HG02571 (cell line): ENCODE results near the gene SYNPO2.
"Not testable (repeated sequence)": the region's sequence is repeated elsewhere in the genome, so short reads cannot be mapped to it uniquely, and the experiment has no call there.

Experiments used
- ATAC-seq: cut with Tn5 transposase; IDR thresholded peaks from one replicate; pipeline ENCODE4 v1.9.1; 2021; ENCODE audit warnings: mild to moderate bottlenecking, moderate library complexity; ENCODE audit not compliant: unreplicated experiment

The SYNPO2 gene

DNA sequence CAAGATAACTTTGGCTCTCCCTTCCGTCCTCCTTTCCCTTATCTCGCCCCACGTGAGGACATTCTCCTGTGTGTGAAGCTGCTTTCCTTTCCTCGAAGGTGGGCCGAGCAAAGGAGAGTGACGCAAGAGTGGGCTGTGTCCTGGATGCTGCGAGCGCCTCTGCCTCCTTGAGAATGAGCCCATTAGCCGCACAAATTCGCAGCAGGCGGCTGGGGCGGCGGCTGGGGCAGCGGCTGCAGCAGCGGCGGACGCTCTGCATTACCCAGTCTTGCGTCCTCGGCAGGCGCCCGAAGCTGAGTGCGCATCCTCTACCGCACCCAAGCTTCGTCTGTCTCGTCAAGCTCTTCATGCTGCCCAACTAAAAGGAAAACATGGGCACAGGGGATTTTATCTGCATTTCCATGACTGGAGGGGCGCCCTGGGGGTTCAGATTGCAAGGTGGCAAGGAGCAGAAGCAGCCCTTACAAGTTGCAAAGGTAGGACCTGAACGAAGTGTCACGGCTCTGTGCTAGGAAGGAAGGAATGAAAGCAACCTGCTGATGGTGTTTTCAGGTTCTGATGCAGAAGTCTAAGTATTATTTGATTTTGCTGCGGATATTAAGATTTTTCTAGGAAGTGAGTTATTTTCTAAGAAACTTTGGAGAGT lies at the start of gene SYNPO2:
Gene SYNPO2 (plus strand): TSS at position 189 of the 646 bp plus-strand sequence. CDS start 183 bp downstream, at position 372.
- peak; percentile 77 for ATAC-seq

GRCh38 chr4:118839221-118839927 lies 49.3 kb upstream of the SYNPO2 start:
- no peak for ATAC-seq

GRCh38 chr4:118842055-118842454 lies 46.6 kb upstream of the SYNPO2 start:
- ATAC-seq: no peak

DNA sequence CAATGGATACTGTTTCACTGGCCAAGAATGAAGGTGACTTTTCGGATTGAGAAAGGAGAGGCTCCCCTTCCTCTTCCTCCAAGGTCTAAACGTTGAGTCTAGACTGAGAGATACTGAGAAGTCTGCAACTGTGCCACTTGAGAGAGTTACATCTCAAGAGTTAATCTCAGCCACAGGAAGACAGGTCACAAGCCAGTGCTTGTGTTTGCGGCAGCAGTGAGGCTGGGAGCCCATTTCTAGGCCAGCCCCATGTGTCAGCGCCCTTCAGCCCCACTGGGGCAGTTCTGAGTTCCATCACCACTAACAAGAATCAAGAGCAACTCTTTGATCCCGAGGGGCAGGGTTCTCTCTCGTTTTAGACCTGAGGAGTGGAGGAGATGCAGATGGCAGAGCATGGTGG lies 45.4 kb upstream of the SYNPO2 start:
- no peak for ATAC-seq

GRCh38 chr4:118845552-118846050 lies 43.1 kb upstream of the SYNPO2 start:
- no peak for ATAC-seq

DNA sequence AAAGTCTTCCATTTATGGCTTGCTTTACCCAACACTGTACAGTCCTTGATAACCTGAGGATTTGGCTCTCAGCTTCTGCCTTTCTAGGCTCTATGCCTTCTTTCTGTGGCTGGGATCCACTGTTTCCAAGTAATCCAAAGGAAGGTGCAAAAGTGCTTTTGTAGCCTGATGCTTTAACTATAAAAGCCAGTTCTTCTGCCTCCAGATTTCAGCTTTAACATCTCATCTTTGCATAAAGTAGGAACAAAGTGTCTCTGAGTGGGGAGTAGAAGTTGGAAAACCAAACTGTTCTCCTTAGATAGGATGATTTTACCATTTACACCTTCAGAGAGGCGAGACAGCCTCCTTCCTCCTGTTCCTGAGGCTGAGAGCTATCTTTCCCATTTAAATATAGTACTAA lies 41.7 kb upstream of the SYNPO2 start:
- no peak for ATAC-seq

- ATAC-seq: no peak
Measured at GRCh38 chr4:118848242-118848641, 40.4 kb upstream of the SYNPO2 start.

DNA sequence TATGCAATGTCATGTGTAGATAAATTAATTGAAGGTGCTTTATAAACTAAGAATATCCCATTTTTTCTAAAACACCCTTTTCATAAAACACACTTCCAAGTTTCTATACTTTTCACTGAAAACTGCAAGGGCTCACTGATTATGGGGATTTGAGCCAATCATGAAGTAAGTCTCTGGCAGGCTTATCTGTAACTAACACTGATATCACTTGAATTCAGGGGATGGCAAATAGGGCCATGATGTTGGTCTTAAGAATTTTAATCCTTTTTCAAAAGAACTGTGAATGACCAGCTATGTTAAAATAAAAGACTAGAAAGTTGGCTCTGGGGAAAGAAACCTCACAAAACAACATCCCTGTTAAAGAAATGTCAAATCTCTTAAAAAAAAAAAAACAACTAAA lies 39.8 kb upstream of the SYNPO2 start:
- ATAC-seq: no peak

GRCh38 chr4:118849867-118850487 lies 38.7 kb upstream of the SYNPO2 start:
- ATAC-seq: no peak

DNA sequence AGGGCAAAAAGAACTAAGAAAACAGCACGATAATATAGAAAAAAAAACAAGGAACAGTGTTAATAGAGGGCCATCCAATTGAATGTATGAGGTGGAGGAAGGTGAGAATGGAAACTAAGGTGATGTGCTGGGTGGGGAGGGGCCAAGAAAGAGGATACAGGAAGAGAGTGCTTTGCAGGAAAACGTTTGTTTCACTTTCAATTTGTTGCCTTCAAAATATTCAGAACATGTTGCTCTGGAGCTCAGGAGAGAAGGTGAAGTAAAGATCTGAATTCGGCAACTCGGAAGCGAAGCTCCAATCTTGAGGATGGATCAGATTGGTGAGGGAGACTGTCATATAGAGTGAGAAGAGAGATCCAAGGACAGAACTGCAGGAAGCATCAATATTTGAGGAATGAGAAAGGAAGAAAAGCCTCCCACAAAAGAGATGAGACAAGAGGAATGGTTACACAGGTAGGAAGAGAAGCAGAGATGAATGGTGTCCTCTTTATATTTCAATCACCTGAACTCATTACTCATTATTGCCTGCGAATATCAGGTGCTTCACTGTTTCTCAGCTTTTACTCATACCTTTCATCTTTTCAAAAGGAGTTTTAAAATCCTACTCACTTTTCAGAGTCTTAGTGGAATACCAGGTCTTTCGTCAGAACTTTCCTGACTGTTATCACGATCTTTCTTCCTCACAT lies 38.0 kb upstream of the SYNPO2 start:
- peak; percentile 94 for ATAC-seq

DNA sequence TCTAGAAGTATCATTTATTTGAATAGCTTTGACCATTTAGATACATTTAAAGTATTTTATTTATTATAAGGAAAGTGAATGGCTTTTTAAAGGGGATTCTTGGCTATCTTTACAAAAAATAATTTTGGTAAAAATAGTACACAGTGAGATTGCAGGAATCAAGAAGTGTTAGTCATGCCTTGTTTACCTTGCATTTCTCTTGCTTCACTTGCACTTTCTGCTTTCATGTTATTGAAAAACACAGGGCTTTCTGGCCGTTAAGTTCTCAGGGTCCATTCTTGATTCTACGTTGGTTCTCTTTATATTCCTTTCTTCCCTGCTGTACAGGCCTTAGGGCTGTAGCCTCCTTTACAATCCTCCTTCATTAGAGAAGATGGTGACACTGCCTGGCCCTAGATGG lies 30.9 kb upstream of the SYNPO2 start:
- no peak for ATAC-seq

- no peak for ATAC-seq
Measured at GRCh38 chr4:118858779-118859178, 29.9 kb upstream of the SYNPO2 start.

GRCh38 chr4:118865091-118865708 lies 23.5 kb upstream of the SYNPO2 start:
- peak; percentile 79 for ATAC-seq

GRCh38 chr4:118866442-118866841 lies 22.2 kb upstream of the SYNPO2 start:
- ATAC-seq: no peak

DNA sequence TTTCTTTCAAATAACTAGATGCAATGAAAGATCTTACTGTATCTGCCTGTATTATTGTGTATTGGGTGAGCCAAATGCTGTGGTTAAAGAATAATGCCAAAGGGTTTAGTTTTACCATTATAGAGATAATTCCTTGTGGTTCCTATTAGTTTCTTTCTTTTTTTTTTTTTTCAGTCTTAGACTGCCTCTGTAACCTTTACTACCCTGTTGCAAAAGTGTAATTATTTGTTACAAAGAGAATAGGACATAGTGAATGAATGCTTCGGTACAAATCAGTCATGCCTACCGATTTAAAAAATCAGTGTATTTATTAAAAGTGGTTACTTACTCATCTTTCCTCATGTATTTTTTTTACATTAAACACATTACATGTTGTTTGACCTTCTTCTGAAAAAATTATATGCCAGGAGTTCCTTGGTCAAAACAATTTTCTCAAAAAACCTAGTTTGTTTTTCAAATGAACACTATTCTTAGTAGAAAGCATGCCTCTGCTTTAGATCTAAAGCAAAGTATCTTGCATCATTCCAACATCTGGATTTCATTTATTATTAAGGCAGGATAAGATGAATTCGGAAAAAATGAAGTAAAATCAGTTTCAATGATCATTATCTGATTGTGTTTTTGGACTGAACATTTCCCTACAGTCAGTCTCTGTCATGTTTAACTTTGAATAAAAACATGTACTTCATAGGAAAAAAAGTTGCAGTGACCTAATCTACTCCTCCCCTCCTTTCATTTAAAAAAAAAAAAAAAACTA lies 21.2 kb upstream of the SYNPO2 start:
- ATAC-seq: no peak

DNA sequence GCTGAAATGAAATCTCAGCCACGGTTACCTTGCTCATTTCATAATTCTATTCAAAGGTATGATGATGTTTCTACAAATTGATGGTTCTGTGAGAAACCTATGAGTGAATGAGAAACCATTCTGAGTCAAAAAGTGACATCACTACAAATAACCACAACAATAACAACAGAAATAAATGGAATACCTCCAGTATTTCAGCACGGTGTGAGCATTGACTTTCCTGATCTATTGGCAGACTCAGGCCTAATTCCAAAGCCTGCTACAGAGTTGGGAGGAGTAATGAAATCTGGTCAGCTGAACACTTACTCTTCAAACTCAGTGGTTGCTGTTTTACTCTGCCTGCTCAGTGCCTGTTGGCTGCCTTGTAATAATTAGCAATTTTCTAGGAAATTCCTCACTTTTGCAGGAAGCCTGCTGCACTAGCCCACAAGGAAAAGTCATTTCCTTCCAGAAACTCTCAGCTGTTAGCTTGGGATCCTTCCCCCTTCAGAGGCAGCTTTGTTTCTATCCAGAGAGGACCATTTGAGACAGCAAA lies 18.8 kb upstream of the SYNPO2 start:
- no peak for ATAC-seq

DNA sequence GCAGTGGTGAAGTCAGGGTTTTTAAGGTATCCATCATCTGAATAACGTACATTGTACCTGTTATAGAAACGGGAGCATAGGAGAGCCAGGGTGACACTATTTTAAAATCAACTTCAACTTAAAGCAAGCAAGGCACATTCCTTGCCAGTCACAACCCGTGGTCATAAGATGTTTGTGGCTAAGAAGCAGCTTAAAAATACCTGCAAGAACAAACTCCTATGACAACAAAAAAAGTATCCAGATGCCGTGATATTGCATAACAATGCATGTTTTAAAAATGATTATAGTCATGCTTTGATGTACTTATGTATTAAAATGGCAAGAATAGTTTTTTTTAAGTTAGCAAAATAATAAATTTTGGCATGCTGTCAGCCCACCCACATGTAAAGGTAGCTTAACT lies 16.5 kb upstream of the SYNPO2 start:
- ATAC-seq: no peak

- no peak for ATAC-seq
Measured at GRCh38 chr4:118877797-118878196, 10.9 kb upstream of the SYNPO2 start.

DNA sequence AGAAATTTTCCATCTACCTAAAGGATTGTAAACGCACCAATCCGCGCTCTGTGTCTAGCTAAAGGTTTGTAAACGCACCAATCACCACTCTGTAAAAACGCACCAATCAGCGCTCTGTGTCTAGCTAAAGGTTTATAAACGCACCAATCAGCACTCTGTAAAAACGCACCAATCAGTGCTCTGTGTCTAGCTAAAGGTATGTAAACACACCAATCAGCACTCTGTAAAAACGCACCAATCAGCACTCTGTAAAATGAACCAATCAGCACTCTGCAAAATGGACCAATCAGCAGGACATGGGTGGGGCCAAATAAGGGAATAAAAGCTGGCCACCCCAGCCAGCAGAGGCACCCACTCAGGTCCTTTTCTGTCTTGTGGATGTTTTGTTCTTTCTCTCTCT lies 10.1 kb upstream of the SYNPO2 start:
- ATAC-seq: not testable (repeated sequence)

GRCh38 chr4:118879409-118879808 lies 9.2 kb upstream of the SYNPO2 start:
- ATAC-seq: no peak
